Stromal cell of bone marrow (primary cell): ENCODE results near the gene GHRH.
A peak's percentile ranks its signal among the peaks of the same experiment; 100 is the strongest.

Source experiments
- DNase-seq: peaks from one replicate; pipeline ENCODE4 v3.0.0-alpha.2; 2012; ENCODE audit warnings: low read depth

The GHRH gene

GRCh38 chr20:37261714-37262113 is at the start of gene GHRH:
Gene GHRH, minus strand, starts transcription at chr20:37261814. Its CDS starts 4,925 bp downstream, at chr20:37256889.
- DNase-seq: no peak

GRCh38 chr20:37310951-37311350 is 49.3 kb upstream of the GHRH start:
- no peak for DNase-seq

- no peak for DNase-seq
Measured at GRCh38 chr20:37309936-37310590, 48.4 kb upstream of the GHRH start.

- DNase-seq: no peak
Measured at GRCh38 chr20:37309290-37309689, 47.7 kb upstream of the GHRH start.

- no peak for DNase-seq
Measured at GRCh38 chr20:37308086-37309050, 46.8 kb upstream of the GHRH start.

GRCh38 chr20:37305839-37306238 is 44.2 kb upstream of the GHRH start:
- no peak for DNase-seq

GRCh38 chr20:37305079-37305478 is 43.5 kb upstream of the GHRH start:
- DNase-seq: no peak

- DNase-seq: no peak
Measured at GRCh38 chr20:37303637-37304036, 42.0 kb upstream of the GHRH start.

- DNase-seq: no peak
Measured at GRCh38 chr20:37302981-37303380, 41.4 kb upstream of the GHRH start.

GRCh38 chr20:37301558-37301957 is 39.9 kb upstream of the GHRH start:
- no peak for DNase-seq

GRCh38 chr20:37301120-37301519 is 39.5 kb upstream of the GHRH start:
- no peak for DNase-seq

- DNase-seq: no peak
Measured at GRCh38 chr20:37299718-37300528, 38.3 kb upstream of the GHRH start.

- peak; percentile 71 for DNase-seq
Measured at GRCh38 chr20:37298190-37298939, 36.8 kb upstream of the GHRH start.

- DNase-seq: peak; percentile 74
Measured at GRCh38 chr20:37297066-37297736, 35.6 kb upstream of the GHRH start.

GRCh38 chr20:37296371-37296770 is 34.8 kb upstream of the GHRH start:
- no peak for DNase-seq

GRCh38 chr20:37295595-37295994 is 34.0 kb upstream of the GHRH start:
- DNase-seq: no peak

GRCh38 chr20:37295001-37295400 is 33.4 kb upstream of the GHRH start:
- DNase-seq: peak; percentile 96

- DNase-seq: no peak
Measured at GRCh38 chr20:37294262-37294981, 32.8 kb upstream of the GHRH start.

GRCh38 chr20:37293301-37293943 is 31.8 kb upstream of the GHRH start:
- no peak for DNase-seq

- no peak for DNase-seq
Measured at GRCh38 chr20:37291724-37292126, 30.1 kb upstream of the GHRH start.
